ENCODE data around the gene NFIC.
"Not testable (repeated sequence)": the region's sequence is repeated elsewhere in the genome, so short reads cannot be mapped to it uniquely, and the experiment has no call there.

Gene NFIC

GRCh38 chr19:3420909-3421619, 54.7 kb downstream of the NFIC start:
- no peak for DNase-seq (ENCODE audit: low spot score)

DNA sequence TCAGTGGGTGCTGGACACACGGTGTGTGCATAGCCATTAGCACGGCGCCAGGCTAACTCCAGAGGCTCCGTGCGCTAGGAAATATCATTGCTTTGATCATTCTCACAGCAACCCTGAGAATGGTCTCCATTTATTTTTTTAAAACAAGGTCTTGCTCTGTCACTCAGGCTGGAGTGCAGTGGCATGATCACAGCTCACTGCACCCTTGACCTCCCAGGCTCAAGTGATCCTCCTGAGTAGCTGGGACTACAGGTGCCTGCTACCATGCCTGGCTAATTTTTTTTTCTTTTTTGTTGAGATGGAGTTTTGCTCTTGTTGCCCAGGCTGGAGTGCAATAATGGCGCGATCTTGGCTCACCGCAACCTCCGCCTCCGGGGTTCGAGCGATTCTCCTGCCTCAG, 55.3 kb downstream of the NFIC start:
- DNase-seq (ENCODE audit: low spot score), result not testable (repeated sequence)

- DNase-seq (ENCODE audit: low spot score), result no peak
These were observed 56.9 kb downstream of the NFIC start for GRCh38 chr19:3423183-3423829.

DNA sequence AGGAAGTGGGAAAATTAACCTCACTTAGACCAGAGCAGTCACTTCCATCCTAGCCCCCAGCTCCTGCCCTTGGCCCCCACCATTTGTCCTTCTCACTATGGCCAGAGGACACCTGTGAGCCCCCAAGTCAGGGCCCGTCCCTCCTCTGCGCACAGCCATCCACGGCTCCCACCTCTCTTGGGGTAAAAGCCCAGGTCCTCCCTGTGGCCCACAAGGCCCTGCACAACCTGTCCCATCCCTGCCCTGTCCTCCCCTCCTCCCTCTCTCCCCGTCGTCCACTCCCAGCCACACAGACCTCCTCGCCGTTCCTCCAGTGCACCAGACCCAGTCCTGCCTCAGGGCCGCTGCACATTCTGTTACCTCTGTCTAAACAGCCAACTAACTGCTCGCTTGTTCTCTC, 60.0 kb downstream of the NFIC start:
- DNase-seq (ENCODE audit: low spot score), result no peak

DNA sequence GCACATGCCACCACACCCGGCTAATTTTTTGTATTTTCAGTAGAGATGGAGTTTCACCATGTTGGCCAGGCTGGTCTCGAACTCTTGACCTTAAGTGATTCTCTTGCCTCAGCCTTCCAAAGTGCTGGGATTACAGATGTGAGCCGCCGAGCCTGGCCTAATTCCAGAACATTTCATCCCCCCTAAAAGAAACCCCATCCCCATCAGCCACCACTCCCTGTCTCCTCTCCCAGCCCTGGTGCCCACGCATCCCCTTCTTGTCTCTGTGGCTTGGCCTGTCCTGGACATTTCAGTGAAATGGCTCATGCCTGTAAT, 63.9 kb downstream of the NFIC start:
- not testable (repeated sequence) for DNase-seq (ENCODE audit: low spot score)

- no peak for DNase-seq (ENCODE audit: low spot score)
These were observed 65.5 kb downstream of the NFIC start for GRCh38 chr19:3431760-3432397.

- DNase-seq (ENCODE audit: low spot score), result no peak
These were observed 66.9 kb downstream of the NFIC start for GRCh38 chr19:3433313-3433712.

GRCh38 chr19:3433805-3434540, 67.6 kb downstream of the NFIC start:
- DNase-seq (ENCODE audit: low spot score), result no peak

- peak; percentile 93 for DNase-seq (ENCODE audit: low spot score)
These were observed 68.5 kb downstream of the NFIC start for GRCh38 chr19:3434630-3435553.

DNA sequence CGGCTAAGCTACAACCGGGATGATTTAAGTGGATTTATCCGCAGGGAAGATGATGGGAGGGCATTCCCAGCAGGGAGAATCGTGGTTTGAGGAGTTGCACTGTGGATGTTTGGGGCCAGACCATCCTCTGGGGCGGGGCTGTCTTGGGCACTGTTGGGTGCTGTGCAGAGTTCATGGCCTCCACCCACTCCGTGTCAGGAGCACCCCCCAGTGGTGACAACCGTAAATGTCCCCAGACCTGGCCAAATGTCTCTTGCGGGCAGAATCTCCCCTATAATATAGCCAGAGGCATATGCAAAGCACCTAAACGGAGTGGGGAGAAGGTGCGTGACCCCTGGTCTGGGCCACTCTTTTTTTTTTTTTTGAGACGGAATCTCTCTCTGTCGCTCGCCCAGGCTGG, 73.7 kb downstream of the NFIC start:
- DNase-seq (ENCODE audit: low spot score), result no peak

GRCh38 chr19:3441089-3441985, 75.0 kb downstream of the NFIC start:
- DNase-seq (ENCODE audit: low spot score), result no peak

DNA sequence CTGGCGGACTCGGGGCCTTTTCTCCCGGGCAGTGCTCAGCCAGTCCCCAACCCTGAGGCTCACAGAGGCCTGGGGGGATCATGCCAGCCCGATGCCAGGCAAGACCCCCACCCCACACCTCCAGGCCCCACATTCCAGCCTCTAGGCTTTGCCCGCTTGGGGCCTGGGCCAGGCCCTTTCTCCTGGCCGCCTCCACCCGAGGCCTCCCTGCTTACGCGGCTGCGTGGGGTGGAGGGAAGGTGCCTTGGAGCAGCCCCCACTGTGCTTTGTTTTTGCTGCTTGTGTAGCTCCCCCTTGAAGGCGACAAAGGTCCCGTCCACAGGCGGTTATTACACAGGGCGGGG, 75.6 kb downstream of the NFIC start:
- no peak for DNase-seq (ENCODE audit: low spot score)

- DNase-seq (ENCODE audit: low spot score), result no peak
These were observed 76.2 kb downstream of the NFIC start for GRCh38 chr19:3442487-3443071.

- DNase-seq (ENCODE audit: low spot score), result no peak
These were observed 77.7 kb downstream of the NFIC start for GRCh38 chr19:3443840-3444694.

- DNase-seq (ENCODE audit: low spot score), result no peak
These were observed 78.4 kb downstream of the NFIC start for GRCh38 chr19:3444695-3445234.

DNA sequence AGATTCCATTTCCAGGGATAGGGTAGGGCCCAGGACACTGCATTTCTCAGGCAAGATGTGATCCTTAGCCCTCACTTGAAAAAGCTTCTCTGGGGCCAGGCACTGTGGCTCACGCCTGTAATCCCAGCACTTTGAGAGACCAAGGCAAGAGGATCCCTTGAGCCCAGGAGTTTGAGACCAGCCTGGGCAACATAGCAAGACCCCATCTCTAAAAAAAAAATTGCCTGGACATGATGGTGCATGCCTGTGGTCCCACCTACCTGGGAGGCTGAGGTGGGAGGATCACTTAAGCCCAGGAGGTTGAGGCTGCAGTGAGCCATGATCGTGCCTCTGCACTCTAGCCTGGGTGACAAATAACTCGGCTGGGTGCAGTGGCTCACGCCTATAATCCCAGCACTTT, 80.3 kb downstream of the NFIC start:
- not testable (repeated sequence) for DNase-seq (ENCODE audit: low spot score)

- DNase-seq (ENCODE audit: low spot score), result no peak
These were observed 82.4 kb downstream of the NFIC start for GRCh38 chr19:3448616-3449334.

- no peak for DNase-seq (ENCODE audit: low spot score)
These were observed 84.5 kb downstream of the NFIC start for GRCh38 chr19:3450796-3451411.
